A549 (cell line): ENCODE data around the gene OCA2.

Experiments
- POLR2A ChIP-seq: IDR thresholded peaks from 2 replicates; pipeline ENCODE4 v1.6.1; 2012; ENCODE audit warnings: mild to moderate bottlenecking, low read length
- RAD21 ChIP-seq, 2 experiments: fragments of >200 bp in 1 of 2; sonication (Bioruptor Twin) in 1 of 2; formaldehyde crosslinking in 1 of 2; IDR thresholded peaks in 1 of 2; conservative IDR thresholded peaks in 1 of 2; 2 replicates in 1 of 2; 3 replicates in 1 of 2; pipeline ENCODE4 v1.6.1; 2012 to 2018; ENCODE audit warnings: inconsistent platforms in 1 of 2

GRCh38 chr15:27844018-27844666 lies 255.0 kb downstream of the OCA2 start:
- TF ChIP-seq RAD21 (conservative IDR thresholded peaks at IDR 0.05 in 1 of 2, IDR thresholded peaks at IDR 0.05 in 1 of 2) (no peak), POLR2A (no peak)
